H1 (cell line): ENCODE results near the gene ZXDC. TPM values are rescaled to one million over a fixed set of nuclear protein-coding genes. Genes with fewer than 3 reads are reported as not detected.
A peak's percentile ranks its signal among the peaks of the same experiment; 100 is the strongest.

Source experiments
- CTCF ChIA-PET: fragments of 300-600 bp; sonication (Branson Sonifier 250); formaldehyde crosslinking; loops from one replicate; lab custom pipeline; 2021; ENCODE audit not compliant: partially characterized antibody; lab: Charles Lee
- POLR2A ChIA-PET: fragments of 300-600 bp; sonication (Branson Sonifier 250); formaldehyde crosslinking; loops from one replicate; lab custom pipeline; 2021; ENCODE audit warnings: inconsistent platforms; ENCODE audit not compliant: partially characterized antibody; lab: Charles Lee
- DNase-seq, 2 experiments: peaks; one replicate each; pipeline versions ENCODE4 v3.0.0 to v3.0.0-alpha.2; 2010 to 2022; ENCODE audit warnings: low spot score in 2 of 2, low read depth in 1 of 2, mixed read lengths in 1 of 2
- FAIRE-seq: peaks from 2 replicates; lab custom pipeline; 2011; peaks lifted over from hg19 to GRCh38; lab: Jason Lieb, UNC
- H2AFZ ChIP-seq: 2 replicates; pipeline ENCODE4 v1.8.1; 2012; ENCODE audit warnings: low read length, inconsistent platforms
- H2AK5ac ChIP-seq: 2 replicates; pipeline ENCODE4 v1.6.1; 2013; ENCODE audit warnings: low read depth, low read length
- H2BK120ac ChIP-seq: replicated peaks from 2 replicates; pipeline ENCODE3; 2013; ENCODE audit warnings: low read depth, low read length, inconsistent platforms
- H2BK12ac ChIP-seq: 2 replicates; pipeline ENCODE4 v1.6.1; 2013; ENCODE audit warnings: low read depth, low read length
- H2BK15ac ChIP-seq: 2 replicates; pipeline ENCODE4 v1.6.1; 2013; ENCODE audit warnings: low read length
- H2BK20ac ChIP-seq: 2 replicates; pipeline ENCODE4 v1.6.1; 2013; ENCODE audit warnings: low read length
- H2BK5ac ChIP-seq: 2 replicates; pipeline ENCODE4 v1.6.1; 2013; ENCODE audit warnings: low read depth, low read length
- H3K14ac ChIP-seq: 2 replicates; pipeline ENCODE4 v1.6.1; 2013; ENCODE audit warnings: inconsistent platforms; ENCODE audit not compliant: insufficient read length
- H3K18ac ChIP-seq: 2 replicates; pipeline ENCODE4 v1.6.1; 2013; ENCODE audit warnings: low read length; ENCODE audit errors: extremely low read depth
- H3K23ac ChIP-seq: 2 replicates; pipeline ENCODE4 v1.6.1; 2013; ENCODE audit warnings: inconsistent platforms; ENCODE audit not compliant: insufficient read length
- H3K23me2 ChIP-seq: 2 replicates; pipeline ENCODE4 v1.6.1; 2013; ENCODE audit warnings: low read depth, low read length
- H3K27ac ChIP-seq: 2 replicates; pipeline ENCODE4 v1.6.1; 2011; ENCODE audit warnings: low read depth, low read length, inconsistent platforms
- H3K27me3 ChIP-seq, 4 experiments: replicated peaks in 1 of 4; 1 replicate in 1 of 4; 2 replicates in 3 of 4; pipeline versions ENCODE4 v1.6.1 to v1.8.1; 2011 to 2013; ENCODE audit warnings: low read length in 3 of 4, mild to moderate bottlenecking in 3 of 4, inconsistent platforms in 2 of 4, mixed read lengths in 2 of 4, moderate library complexity in 1 of 4; ENCODE audit not compliant: control insufficient read depth in 3 of 4, insufficient read depth in 3 of 4; ENCODE audit errors: extremely low read depth in 1 of 4
- H3K36me3 ChIP-seq, 4 experiments: 2 replicates each; pipeline versions ENCODE4 v1.6.1 to v1.8.1; 2011 to 2013; ENCODE audit warnings: mild to moderate bottlenecking in 4 of 4, low read length in 3 of 4, moderate library complexity in 2 of 4, control low read depth in 1 of 4, inconsistent platforms in 1 of 4; ENCODE audit not compliant: insufficient read depth in 4 of 4, control insufficient read depth in 2 of 4
- H3K4ac ChIP-seq: replicated peaks from 2 replicates; pipeline ENCODE3; 2013; ENCODE audit warnings: low read length, low read depth, mixed read lengths, inconsistent platforms; ENCODE audit not compliant: insufficient read length
- H3K4me1 ChIP-seq, 4 experiments: replicated peaks in 1 of 4; 1 replicate in 1 of 4; 2 replicates in 3 of 4; pipeline versions ENCODE4 v1.6.1 to v1.8.1; 2011 to 2013; ENCODE audit warnings: low read length in 3 of 4, inconsistent platforms in 2 of 4, mixed read lengths in 1 of 4; ENCODE audit not compliant: insufficient read depth in 4 of 4, control insufficient read depth in 3 of 4
- H3K4me2 ChIP-seq, 2 experiments: 2 replicates each; pipeline versions ENCODE4 v1.6.1 to v1.8.1; 2011 to 2013; ENCODE audit warnings: low read depth in 2 of 2, low read length in 2 of 2, control low read depth in 1 of 2, inconsistent platforms in 1 of 2, mild to moderate bottlenecking in 1 of 2; ENCODE audit not compliant: insufficient read depth in 1 of 2
- H3K4me3 ChIP-seq, 4 experiments: fragments of 200-600, 300-600 bp in 1 of 4; sonication (generic), shearing (Covaris generic), sonication (Bioruptor Twin) in 1 of 4; 2 replicates each; pipeline versions ENCODE4 v1.5.1 to v1.8.1; 2011 to 2016; ENCODE audit warnings: low read length in 4 of 4, low read depth in 3 of 4, control low read depth in 2 of 4, inconsistent platforms in 2 of 4, mild to moderate bottlenecking in 2 of 4, mixed read lengths in 1 of 4, moderate library complexity in 1 of 4; ENCODE audit not compliant: insufficient read depth in 2 of 4; ENCODE audit errors: extremely low read depth in 1 of 4
- H3K56ac ChIP-seq: replicated peaks from 2 replicates; pipeline ENCODE3; 2013; ENCODE audit warnings: low read depth, mild to moderate bottlenecking, mixed read lengths, low read length, inconsistent platforms; ENCODE audit not compliant: insufficient read length
- H3K79me1 ChIP-seq: 2 replicates; pipeline ENCODE4 v1.6.1; 2013; ENCODE audit warnings: low read depth, low read length, control low read depth
- H3K79me2 ChIP-seq, 2 experiments: 2 replicates each; pipeline versions ENCODE4 v1.6.1 to v1.8.1; 2012 to 2013; ENCODE audit warnings: low read length in 2 of 2, mild to moderate bottlenecking in 2 of 2, inconsistent platforms in 1 of 2; ENCODE audit not compliant: insufficient read depth in 2 of 2, control insufficient read depth in 1 of 2
- H3K9ac ChIP-seq, 4 experiments: replicated peaks in 1 of 4; 1 replicate in 1 of 4; 2 replicates in 3 of 4; pipeline versions ENCODE4 v1.6.1 to v1.8.1; 2011 to 2013; ENCODE audit warnings: low read depth in 3 of 4, low read length in 3 of 4, control low read depth in 2 of 4, mild to moderate bottlenecking in 2 of 4, moderate library complexity in 2 of 4, inconsistent platforms in 1 of 4; ENCODE audit errors: extremely low read depth in 1 of 4
- H3K9me3 ChIP-seq, 2 experiments: 2 replicates each; pipeline versions ENCODE4 v1.6.1 to v1.8.1; 2012 to 2013; ENCODE audit warnings: mild to moderate bottlenecking in 2 of 2, moderate library complexity in 2 of 2, control low read depth in 1 of 2, inconsistent platforms in 1 of 2, low read depth in 1 of 2, low read length in 1 of 2, mixed read lengths in 1 of 2; ENCODE audit not compliant: insufficient read depth in 2 of 2
- H4K20me1 ChIP-seq, 2 experiments: replicated peaks in 1 of 2; 2 replicates each; pipeline versions ENCODE3 to v1.8.1; 2011 to 2013; ENCODE audit warnings: inconsistent platforms in 2 of 2, low read length in 2 of 2, mild to moderate bottlenecking in 1 of 2; ENCODE audit not compliant: insufficient read depth in 2 of 2, control insufficient read depth in 1 of 2
- H4K5ac ChIP-seq: 2 replicates; pipeline ENCODE4 v1.6.1; 2013; ENCODE audit warnings: low read length, low read depth, mixed read lengths, inconsistent platforms; ENCODE audit not compliant: insufficient read length
- H4K8ac ChIP-seq: 2 replicates; pipeline ENCODE4 v1.8.0; 2013; ENCODE audit warnings: mild to moderate bottlenecking, moderate library complexity, low read length, inconsistent platforms; ENCODE audit not compliant: insufficient read depth; ENCODE audit errors: extremely low read depth
- H4K91ac ChIP-seq: replicated peaks from 2 replicates; pipeline ENCODE3; 2013; ENCODE audit warnings: low read length, mixed read lengths, inconsistent platforms; ENCODE audit not compliant: insufficient read length
- JUND ChIP-seq: IDR thresholded peaks from 2 replicates; pipeline ENCODE4 v1.6.1; 2011; ENCODE audit warnings: mild to moderate bottlenecking, improper control_type of control experiment, low read length
- RFX5 ChIP-seq: IDR thresholded peaks from 2 replicates; pipeline ENCODE4 v1.6.1; 2011; ENCODE audit warnings: low read depth, low read length, improper control_type of control experiment, borderline replicate concordance
- WGBS, 2 experiments: shearing (Covaris generic) in 1 of 2; methylation state at CpG; one replicate each; pipeline versions ENCODE4 v1.1.6 to v1.1.7; 2013 to 2015; ENCODE audit warnings: low lambda C conversion rate in 2 of 2, mixed read lengths in 2 of 2, inconsistent platforms in 1 of 2, low coverage in 1 of 2, missing lambda C conversion rate in 1 of 2; ENCODE audit not compliant: insufficient replicate concordance in 2 of 2, insufficient coverage in 1 of 2, insufficient read length in 1 of 2; ENCODE audit errors: extremely low coverage in 1 of 2, missing lambda C conversion rate in 1 of 2; 5-methylcytosine and 5-hydroxymethylcytosine counted together
- polyA plus RNA-seq, 7 experiments: library from polyadenylated mRNA; depleted of rRNA in 3 of 7; stranded (reverse) in 5 of 7; unstranded in 2 of 7; fragments of >200 nt in 5 of 7; fragments of 200-250 nt in 2 of 7; gene quantifications; 1 replicate in 5 of 7; 2 replicates in 1 of 7; 4 replicates in 1 of 7; pipeline versions ENCODE4 v1.2.1 to v1.2.3, GENCODE V29; 2011 to 2013; ENCODE audit warnings: missing spikeins in 2 of 7, mixed read lengths in 2 of 7
- total RNA-seq: library from RNA; stranded (reverse); fragmentation: NEBNext Ultra II Directional; extraction: Animal tissue kit (Norgen Biotek cat#: 25700); gene quantifications from 2 replicates; pipeline ENCODE4 v1.2.1, GENCODE V29; 2021

The ZXDC gene
- total and polyA plus RNA-seq, 2 of the 8 experiments (the other 6 are each of a cell fraction or from before 2014, with no cell fraction given): 12.7 to 24.3 TPM

DNA sequence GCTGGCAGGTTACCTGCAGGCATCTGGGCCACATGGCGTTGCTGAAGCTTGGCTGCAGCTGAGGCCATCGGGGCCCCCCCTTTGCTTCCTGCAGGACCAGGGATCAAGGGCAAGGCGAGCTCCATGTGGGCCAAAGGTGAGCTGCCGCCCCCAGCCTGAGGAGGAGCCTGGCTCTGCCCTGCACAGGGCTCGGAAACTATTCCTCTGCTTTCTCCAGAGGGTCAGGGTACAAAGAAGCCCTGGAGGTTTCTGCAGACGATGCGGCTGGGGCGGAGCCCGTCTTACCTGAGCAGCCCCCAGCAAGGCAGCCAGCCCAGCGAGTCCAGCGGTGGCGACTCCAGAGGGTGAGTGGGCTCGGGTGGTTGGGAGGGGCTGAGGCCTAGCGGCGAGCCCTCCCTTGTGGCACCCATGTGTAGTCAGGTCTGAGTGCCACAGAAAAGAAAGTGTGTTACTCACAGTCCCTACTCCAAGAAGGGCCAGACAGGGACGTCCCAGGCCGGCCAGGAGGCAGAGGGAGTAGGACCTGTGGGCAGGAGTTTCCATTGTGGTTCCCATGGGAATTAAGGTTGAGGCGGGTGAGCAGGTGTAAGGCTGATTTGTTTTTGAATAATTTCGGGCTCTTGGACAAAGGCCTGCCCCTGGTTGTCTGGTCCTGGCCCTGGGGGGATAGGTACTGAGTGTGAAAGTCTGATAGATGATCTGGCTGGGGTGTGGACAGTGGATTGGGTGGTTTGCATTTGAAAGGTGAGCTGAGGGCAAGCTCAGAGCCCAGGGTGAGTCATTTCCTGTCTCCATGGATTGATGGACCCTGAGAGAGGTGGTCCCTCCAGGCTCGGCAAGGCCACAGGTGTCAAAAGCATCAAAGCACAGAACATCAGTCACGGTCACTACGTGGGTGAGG, 55.6 kb downstream of the ZXDC start:
- Histone ChIP-seq H4K20me1 (no peaks in the 10 kb centered on the region), H2BK12ac (peak overlapping the region; percentile 75; the same call in 1 of the 2 replicates), H2AK5ac (peak overlapping the region; percentile 82; the same call in 1 of the 2 replicates), H2BK5ac (peak overlapping the region; percentile 66; the same call in 1 of the 2 replicates), H3K79me2 (no peaks in the 10 kb centered on the region), H2BK15ac (no peak overlapping the region), H3K79me1 (no peaks in the 10 kb centered on the region), H3K14ac (no peak overlapping the region), H3K23ac (no peak overlapping the region), H4K8ac (no peak overlapping the region; the same call in 1 of the 2 replicates), H3K23me2 (no peaks in the 10 kb centered on the region), H4K5ac (no peak overlapping the region), H2AFZ (no peak overlapping the region), H3K9ac (no peak overlapping the region), H3K18ac (peak overlapping the region; percentile 48; the same call in 1 of the 2 replicates), H4K91ac (peak overlapping the region; percentile 58), H3K27ac (no peak overlapping the region), H3K4me2 (0 out of 4 replicates have a peak overlapping the region, but pooled peaks of 1 of the 2 experiments have one; percentile 11), H2BK120ac (no peak overlapping the region), H2BK20ac (no peak overlapping the region; the same call in 1 of the 2 replicates), H3K36me3 (no peaks in the 10 kb centered on the region), H3K27me3 (no peaks in the 10 kb centered on the region; a peak in 1 of 7 replicates), H3K56ac (no peak overlapping the region), H3K4me1 (peaks cover 0 to 7% (median 2%) of the 10 kb centered on the region in 4 experiments; a peak in 3 of 7 replicates), H3K4ac (no peak overlapping the region), H3K4me3 (no peak overlapping the region), H3K9me3 (no peaks in the 10 kb centered on the region)
- ChIA-PET POLR2A (no interaction called here), CTCF (interaction anchor here (0.8 to 0.9 kb wide), 2 partner anchors 25 to 286 kb away, joined by 3 read pairs; partner anchors contain the start of gene CFAP100)
- TF ChIP-seq RFX5: no peak
- peak; percentile 49; the same call in 1 of the 2 replicates for TF ChIP-seq JUND
- FAIRE-seq (no peak), DNase-seq (peak; percentile 25 to 55)
- WGBS, 2 experiments: 82% methylated on average over 22 of the region's 22 CpGs; no CpG with 5 or more reads in 1 of the 2 experiments
